Heart right ventricle (tissue), 16 donors: Measurements from ENCODE around the gene SDR39U1. TPM values are rescaled to one million over a fixed set of nuclear protein-coding genes. Genes with fewer than 3 reads are reported as not detected.
A peak's percentile ranks its signal among the peaks of the same experiment; 100 is the strongest.

Experiments used
- ATAC-seq, 8 donors: fragments of 200-7000 bp; cut with Tn5 transposase; one replicate each; pipeline ENCODE4 v1.9.1; 2020; ENCODE audit warnings: mild to moderate bottlenecking in 8 of 8, moderate library complexity in 8 of 8, moderate number of reproducible peaks in 1 of 8
- DNase-seq, 2 donors: peaks; one replicate each; pipeline ENCODE4 v3.0.0-alpha.2; 2020
- H3K27ac ChIP-seq, 10 donors: fragments of 200-600 bp; sonication (generic) in 2 of 10; one replicate each; pipeline versions ENCODE4 v1.5.0 to v1.8.0; 2020 to 2022; ENCODE audit warnings: mild to moderate bottlenecking in 3 of 10
- H3K27me3 ChIP-seq, 7 donors: fragments of 200-600 bp; one replicate each; pipeline ENCODE4 v1.8.0; 2021 to 2022; ENCODE audit warnings: mild to moderate bottlenecking in 2 of 7
- H3K36me3 ChIP-seq, 9 donors: fragments of 200-600 bp; sonication (generic) in 1 of 9; one replicate each; pipeline versions ENCODE4 v1.5.0 to v1.8.0; 2020 to 2022; ENCODE audit warnings: mild to moderate bottlenecking in 2 of 9
- H3K4me1 ChIP-seq, 9 donors: fragments of 200-600 bp; sonication (generic) in 1 of 9; one replicate each; pipeline versions ENCODE4 v1.5.0 to v1.8.0; 2020 to 2022; ENCODE audit warnings: mild to moderate bottlenecking in 4 of 9
- H3K4me3 ChIP-seq, 10 donors: fragments of 200-600 bp; sonication (generic) in 2 of 10; one replicate each; pipeline versions ENCODE4 v1.5.0 to v1.8.0; 2020 to 2022; ENCODE audit warnings: mild to moderate bottlenecking in 7 of 10, moderate library complexity in 2 of 10
- H3K9me3 ChIP-seq, 11 donors: fragments of 200-600 bp in 10 of 11; sonication (generic) in 2 of 11; one replicate each; pipeline versions ENCODE4 v1.5.0 to v1.8.0; 2013 to 2022; ENCODE audit warnings: mild to moderate bottlenecking in 2 of 11, control low read depth in 1 of 11, moderate library complexity in 1 of 11
- CTCF ChIP-seq, 9 donors: fragments of 200-600 bp; sonication (generic) in 2 of 9; IDR thresholded peaks; one replicate each; pipeline versions ENCODE4 v1.5.0 to v1.8.0; 2021 to 2022; ENCODE audit warnings: antibody characterized with exemption in 9 of 9, mild to moderate bottlenecking in 5 of 9, moderate library complexity in 1 of 9
- WGBS, 2 donors: extraction: QIAGEN DNeasy Blood & Tissue Kit; methylation state at CpG; one replicate each; pipeline ENCODE4 v1.1.7; 2013; ENCODE audit warnings: inconsistent platforms in 1 of 2; 5-methylcytosine and 5-hydroxymethylcytosine counted together
- intact Hi-C, 10 donors: fragments of 100-400 bp; cut with DNase I; formaldehyde crosslinking; loops; one replicate each; pipeline versions ENCODE4 v1.11.1 to v1.14.2; 2022
- polyA plus RNA-seq, 2 donors: library from polyadenylated mRNA; stranded (reverse); fragments of 200-250 nt; gene quantifications; one replicate each; pipeline ENCODE4 v1.2.3, GENCODE V29; 2013
- total RNA-seq, 10 donors: library from RNA; stranded (reverse); fragmentation: NEBNext Ultra II Directional in 3 of 10; extraction: Animal tissue kit (Norgen Biotek cat#: 25700) in 3 of 10; gene quantifications; one replicate each; pipeline versions ENCODE4 v1.2.1 to v1.2.4, GENCODE V29; 2021 to 2023
- donor health status: Arrhythmogenic right ventricular cardiomyopathy.
- donor health status: ischemic (EF 13 %, LVEDD 7.1; RV severe dilation, severe dysfunction).
- donor health status: healthy with polysubstance abuse.
- donor health status: DM: no; HTN: yes; CAD: no.
- donor health status: DM: no; HTN: no; CAD: no.
- donor health status: ischemic (EF 25% LVEDD 6.9; RV normal size, moderate dysfunction).
- donor health status: ischemic (EF 25% LVEDD 5.7; RV mildly dilated, moderate dysfunction).
- donor health status: healthy.
- donor health status: DM: yes; HTN: yes; CAD: no.
- donor health status: Ischemic cardiomyopathy.
- donor health status: ischemic (EF 35%, LVEDD 5.7; RV mildly dilated, moderate dysfunction).
- donor health status: nonischemic (EF 11% LVEDD 7.7; RV severe dilation, severe dysfunction).
- donor health status: DM: yes; HTN: yes; CAD: no.
- donor health status: PGD.
- donor health status: ischemic (EF 29% LVEDD 5.4; RV normal size, mild dysfunction).
- donor health status: nonischemic (EF 23%, LVEDD 6.1; RV moderate dilation, normal function).

SDR39U1 gene
- total and polyA plus RNA-seq, 12 donors = 55.6 to 108 (median 69.5) TPM

GRCh38 chr14:24417832-24418491 is 24.6 kb downstream of the SDR39U1 start:
- peaks cover 0 to 32% (median 7%) of the 10 kb centered on the region in 9 donors for H3K36me3 ChIP-seq
- intact Hi-C loops = loop anchor here in 1 of 10 donors (10.0 kb wide), 1 partner anchor 53 kb away; the partner anchor contains the start of gene NFATC4
- no peak for TF ChIP-seq CTCF (IDR thresholded peaks at IDR 0.05)
- ATAC-seq (peak in 3 of 8 donors; percentile 3 to 24 (median 13)), DNase-seq (no peak)
- H3K27me3 ChIP-seq = peaks cover 0 to 9% (median 0%) of the 10 kb centered on the region in 7 donors
- WGBS, 2 donors = 73 to 79% methylated on average over 6 of the region's 6 CpGs
- H3K9me3 ChIP-seq = no peaks in the 10 kb centered on the region
- H3K4me1 ChIP-seq = peaks cover 0 to 13% (median 8%) of the 10 kb centered on the region in 9 donors
- H3K4me3 ChIP-seq = no peak overlapping the region
- no peak overlapping the region for H3K27ac ChIP-seq

- no peaks in the 10 kb centered on the region for H3K9me3 ChIP-seq
- 75 to 79% methylated on average over 16 of the region's 16 CpGs for WGBS, 2 donors
- H3K27me3 ChIP-seq = peaks cover 0 to 9% (median 0%) of the 10 kb centered on the region in 7 donors
- H3K36me3 ChIP-seq = peaks cover 0 to 41% (median 7%) of the 10 kb centered on the region in 9 donors
- intact Hi-C loops = loop anchor here in 1 of 10 donors (10.0 kb wide), 1 partner anchor 52 kb away; the partner anchor contains the start of gene NFATC4
- no peak for DNase-seq
- no peak for TF ChIP-seq CTCF (IDR thresholded peaks at IDR 0.05)
- H3K4me1 ChIP-seq = peaks cover 0 to 16% (median 8%) of the 10 kb centered on the region in 9 donors
- ATAC-seq = no peak
- no peak overlapping the region for H3K4me3 ChIP-seq
- no peak overlapping the region for H3K27ac ChIP-seq
These were observed 25.5 kb downstream of the SDR39U1 start for GRCh38 chr14:24416932-24417619.

- H3K27me3 ChIP-seq = peaks cover 0 to 9% (median 0%) of the 10 kb centered on the region in 7 donors
- no peak for TF ChIP-seq CTCF (IDR thresholded peaks at IDR 0.05)
- H3K27ac ChIP-seq = no peak overlapping the region
- ATAC-seq = no peak
- peaks cover 0 to 48% (median 7%) of the 10 kb centered on the region in 9 donors for H3K36me3 ChIP-seq
- H3K9me3 ChIP-seq = no peaks in the 10 kb centered on the region
- intact Hi-C loops = loop anchor here in 1 of 10 donors (10.0 kb wide), 1 partner anchor 52 kb away; the partner anchor contains the start of gene NFATC4
- 69 to 71% methylated on average over 19 of the region's 19 CpGs for WGBS, 2 donors
- H3K4me1 ChIP-seq = peaks cover 0 to 21% (median 8%) of the 10 kb centered on the region in 9 donors
- no peak overlapping the region for H3K4me3 ChIP-seq
- no peak for DNase-seq
These were observed 26.2 kb downstream of the SDR39U1 start for GRCh38 chr14:24416254-24416931.
